Globus pallidus (tissue), 1 donor: ENCODE measurements around the gene ENPP7.

Experiments used
- DNase-seq: peaks from one replicate; pipeline ENCODE4 v3.0.0-alpha.2; 2015; ENCODE audit warnings: low spot score

Gene ENPP7

GRCh38 chr17:79732254-79732653 is 1.5 kb downstream of the ENPP7 start:
- no peak for DNase-seq

- no peak for DNase-seq
These were observed 2.3 kb downstream of the ENPP7 start for GRCh38 chr17:79732804-79733691.

DNA sequence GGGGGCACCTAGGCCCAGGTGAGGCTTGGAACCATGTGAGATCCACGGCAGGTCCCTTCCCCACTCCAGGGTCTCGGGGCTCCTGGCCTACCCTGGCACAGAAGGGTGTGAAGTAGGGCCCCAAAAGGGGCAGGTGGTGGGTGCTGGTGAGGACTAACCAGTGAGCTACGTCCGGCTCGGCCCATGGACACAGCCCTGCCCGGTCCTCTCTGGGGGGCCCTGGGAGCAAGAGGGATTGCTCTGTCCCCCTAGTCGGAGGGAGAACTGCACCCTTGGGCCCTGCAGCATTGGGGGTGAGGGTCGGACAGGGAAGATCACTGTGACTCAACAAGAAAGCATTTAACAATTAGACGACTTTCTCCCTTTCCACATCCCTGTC is 2.9 kb downstream of the ENPP7 start:
- no peak for DNase-seq

DNA sequence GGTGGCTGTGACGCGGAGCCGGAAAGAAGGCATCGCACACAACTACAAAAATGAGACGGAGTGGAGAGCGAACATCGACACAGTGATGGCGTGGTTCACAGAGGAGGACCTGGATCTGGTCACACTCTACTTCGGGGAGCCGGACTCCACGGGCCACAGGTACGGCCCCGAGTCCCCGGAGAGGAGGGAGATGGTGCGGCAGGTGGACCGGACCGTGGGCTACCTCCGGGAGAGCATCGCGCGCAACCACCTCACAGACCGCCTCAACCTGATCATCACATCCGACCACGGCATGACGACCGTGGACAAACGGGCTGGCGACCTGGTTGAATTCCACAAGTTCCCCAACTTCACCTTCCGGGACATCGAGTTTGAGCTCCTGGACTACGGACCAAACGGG is 4.4 kb downstream of the ENPP7 start:
- DNase-seq: no peak

DNA sequence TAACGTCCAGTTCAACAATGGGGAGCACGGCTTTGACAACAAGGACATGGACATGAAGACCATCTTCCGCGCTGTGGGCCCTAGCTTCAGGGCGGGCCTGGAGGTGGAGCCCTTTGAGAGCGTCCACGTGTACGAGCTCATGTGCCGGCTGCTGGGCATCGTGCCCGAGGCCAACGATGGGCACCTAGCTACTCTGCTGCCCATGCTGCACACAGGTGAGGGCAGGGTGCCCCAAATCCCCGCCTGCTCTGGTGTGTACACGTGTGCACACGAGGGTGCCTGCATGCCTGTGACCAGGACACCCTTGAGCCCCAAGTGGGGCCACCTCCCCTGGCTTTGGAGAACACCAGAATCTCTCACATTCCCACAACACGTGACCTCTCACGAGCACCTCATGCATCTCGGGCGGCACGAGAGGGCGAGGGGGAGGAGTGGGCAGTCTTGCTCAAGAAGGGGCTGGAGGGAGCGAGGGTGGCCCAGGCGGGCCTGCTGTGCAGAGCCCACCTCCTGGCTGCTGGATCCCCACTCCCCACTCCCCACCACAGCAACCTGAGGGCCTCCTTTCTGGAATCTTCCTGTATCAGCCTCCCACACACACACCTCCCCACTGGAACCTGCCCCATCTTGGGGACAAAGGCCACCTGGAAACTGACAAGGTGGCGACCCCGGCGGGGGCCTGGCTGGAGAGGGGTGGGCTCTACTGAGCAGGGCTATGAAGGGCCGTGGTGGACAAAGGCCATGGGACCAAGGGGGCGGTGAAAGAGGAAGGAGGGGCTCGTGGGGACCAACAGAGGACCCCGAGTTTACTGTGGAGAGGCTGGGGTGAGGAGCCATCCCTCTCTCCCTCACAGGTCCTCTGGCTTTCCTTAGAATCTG is 6.5 kb downstream of the ENPP7 start:
- no peak for DNase-seq

GRCh38 chr17:79737922-79738578 is 7.3 kb downstream of the ENPP7 start:
- DNase-seq: no peak

DNA sequence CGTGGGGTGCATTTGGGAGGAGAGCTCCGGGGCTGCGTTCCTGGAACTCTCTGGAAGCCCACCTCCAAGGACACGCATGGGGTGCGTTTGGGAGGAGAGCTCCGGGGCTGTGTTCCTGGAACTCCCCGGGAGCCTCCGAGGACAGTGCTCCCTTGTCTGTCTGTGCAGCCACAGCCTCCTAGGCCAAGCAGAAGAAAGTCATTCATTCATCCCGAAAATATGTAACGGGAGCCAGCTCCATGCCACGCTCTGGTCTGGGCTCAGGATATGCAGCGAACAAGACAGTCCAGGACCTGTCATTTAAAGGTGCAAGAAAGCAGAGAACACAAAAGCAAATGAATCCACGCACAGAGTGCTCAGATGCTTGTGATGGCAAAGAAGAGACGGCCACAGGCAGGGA is 7.9 kb downstream of the ENPP7 start:
- no peak for DNase-seq

- no peak for DNase-seq
These were observed 8.7 kb downstream of the ENPP7 start for GRCh38 chr17:79739148-79740062.

DNA sequence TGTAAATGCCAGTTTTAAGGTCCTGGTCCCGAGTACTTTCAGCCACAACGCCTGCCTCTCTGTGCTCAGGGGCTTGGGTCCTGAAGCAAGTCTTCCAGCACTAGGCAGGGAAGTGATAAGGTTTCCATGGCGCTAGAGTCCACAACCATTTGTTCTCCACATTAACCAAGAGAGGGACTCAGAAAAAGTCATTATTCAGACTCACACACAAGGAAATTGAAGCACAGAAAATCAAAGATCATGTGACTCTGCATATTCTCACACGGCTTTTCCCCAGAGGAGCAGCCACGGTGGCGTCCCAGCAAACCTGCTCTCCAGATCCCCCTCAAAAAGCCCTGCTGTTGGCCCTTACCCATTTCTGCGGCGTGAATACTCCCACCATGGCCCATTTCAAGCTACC is 9.7 kb downstream of the ENPP7 start:
- DNase-seq: no peak

DNA sequence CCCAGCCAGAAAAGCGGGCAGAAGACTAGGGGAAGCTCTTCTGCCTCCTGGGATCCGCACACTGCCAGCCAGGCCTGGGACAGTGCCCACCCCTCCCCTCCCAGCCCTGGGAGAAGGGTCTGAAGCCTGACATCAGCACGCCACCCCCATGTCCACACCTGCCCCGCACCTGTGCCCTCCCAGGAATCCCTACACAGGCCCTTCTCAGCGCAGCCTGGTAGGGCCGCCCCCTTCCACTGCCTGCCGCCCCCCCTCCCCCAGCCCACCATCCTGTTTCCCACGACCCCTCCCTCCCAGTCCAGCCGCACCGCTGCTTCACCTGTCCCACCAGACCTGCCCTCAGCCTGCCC is 10.6 kb downstream of the ENPP7 start:
- DNase-seq: no peak

DNA sequence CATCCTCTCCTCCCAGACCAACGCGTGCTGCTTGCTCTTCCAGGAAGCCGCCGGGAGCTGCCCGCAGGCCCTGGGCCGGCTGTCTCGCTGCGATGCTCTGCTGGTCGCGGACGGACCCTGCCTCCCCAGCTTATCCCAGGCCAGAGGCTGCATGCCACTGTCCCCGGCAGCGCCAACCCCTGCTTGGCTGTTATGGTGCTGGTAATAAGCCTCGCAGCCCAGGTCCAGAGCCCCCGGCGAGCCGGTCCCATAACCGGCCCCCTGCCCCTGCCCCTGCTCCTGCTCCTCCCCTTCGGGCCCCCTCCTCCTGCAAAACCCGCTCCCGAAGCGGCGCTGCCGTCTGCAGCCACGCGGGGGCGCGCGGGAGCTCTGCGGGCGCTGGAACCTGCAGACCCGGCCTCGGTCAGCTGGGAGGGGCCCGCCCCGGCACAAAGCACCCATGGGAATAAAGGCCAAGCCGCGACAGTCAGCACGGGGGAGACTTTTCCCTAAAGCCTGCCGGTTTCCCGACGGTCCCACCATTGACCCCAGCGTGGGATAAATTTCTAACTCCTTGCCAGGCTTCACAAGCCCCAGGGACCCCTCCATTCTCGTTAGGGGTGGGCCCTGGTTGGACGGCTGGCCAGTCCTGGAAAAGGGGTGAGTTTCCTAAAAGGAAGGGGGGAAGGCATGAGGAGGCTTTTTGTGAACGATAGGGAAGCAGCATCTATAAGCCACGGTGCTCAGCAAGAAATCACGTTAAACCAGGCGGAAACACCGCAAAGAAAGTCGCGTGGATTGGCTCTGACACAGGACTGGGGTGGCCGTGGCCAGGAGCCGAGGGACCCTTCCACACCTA is 11.2 kb downstream of the ENPP7 start:
- DNase-seq: peak; percentile 47

GRCh38 chr17:79742589-79742918 is 11.8 kb downstream of the ENPP7 start:
- no peak for DNase-seq

- no peak for DNase-seq
These were observed 12.3 kb downstream of the ENPP7 start for GRCh38 chr17:79742951-79743476.

DNA sequence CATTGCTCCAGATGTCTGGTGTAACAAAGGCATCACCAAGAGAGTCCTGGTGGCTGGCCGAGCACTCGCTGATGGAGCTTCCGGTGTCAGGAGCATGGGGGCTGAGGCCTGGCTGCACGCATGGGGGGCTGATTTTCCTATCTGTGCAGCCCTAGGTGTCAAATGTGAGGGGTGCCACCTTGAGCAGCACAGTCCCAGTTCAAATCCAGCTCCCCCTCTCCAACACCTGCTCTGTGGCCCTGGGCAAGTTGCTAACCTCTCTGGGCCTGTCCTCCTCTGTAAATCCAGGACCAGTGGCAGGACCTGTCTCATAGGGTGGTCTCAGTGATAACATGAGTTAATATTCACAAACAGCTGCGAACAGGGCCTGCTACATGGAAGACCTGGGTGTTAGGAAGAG is 12.9 kb downstream of the ENPP7 start:
- no peak for DNase-seq

- no peak for DNase-seq
These were observed 14.9 kb downstream of the ENPP7 start for GRCh38 chr17:79745641-79746105.

- no peak for DNase-seq
These were observed 16.3 kb downstream of the ENPP7 start for GRCh38 chr17:79746889-79747507.

DNA sequence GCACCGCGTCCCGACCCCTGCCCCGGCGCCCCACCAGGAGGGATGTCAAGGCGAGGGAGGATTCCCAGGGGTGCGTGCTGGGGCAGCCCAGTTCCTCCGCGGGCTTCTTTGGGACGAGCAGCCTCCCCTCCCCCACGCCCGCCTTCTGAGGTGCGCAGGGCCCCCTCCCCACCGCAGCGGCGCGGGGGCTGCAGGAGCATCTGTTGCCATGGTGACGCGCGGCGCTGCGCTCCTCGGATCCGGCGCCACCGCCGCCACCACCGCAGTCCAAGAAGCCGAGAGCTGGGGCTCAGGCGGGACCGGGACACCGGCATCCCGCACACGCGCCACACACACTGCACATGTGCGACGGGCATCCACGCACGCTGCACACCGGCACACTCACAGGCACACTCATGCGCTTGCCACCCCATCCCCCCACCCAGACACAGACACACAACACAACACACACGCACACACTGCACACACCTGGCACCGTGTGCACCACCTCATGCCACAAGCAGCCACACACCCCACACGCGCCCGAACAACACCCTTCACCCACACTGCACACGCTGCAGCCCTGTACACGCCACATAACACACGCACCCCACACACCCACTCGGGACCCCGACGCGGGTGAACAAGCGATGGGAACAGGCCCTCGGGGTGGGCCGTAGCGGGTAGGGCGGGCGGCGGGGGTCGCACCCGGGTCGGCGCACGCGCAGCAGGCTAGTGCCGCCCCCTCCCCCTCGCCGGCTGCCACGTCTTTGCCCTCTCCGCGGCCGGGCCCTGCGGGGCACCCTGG is 17.0 kb downstream of the ENPP7 start:
- no peak for DNase-seq

GRCh38 chr17:79748295-79749099 is 17.8 kb downstream of the ENPP7 start:
- DNase-seq: no peak
